IPS DF 19.7 (cell line): ENCODE measurements around the gene ANXA2.

ENCODE experiments used
- DNase-seq: peaks from one replicate; pipeline ENCODE4 v3.0.0-alpha.2; 2013; ENCODE audit warnings: low read depth, low spot score

The ANXA2 gene

GRCh38 chr15:60389261-60390077 is 8.3 kb downstream of the ANXA2 start:
- DNase-seq, result no peak

- DNase-seq, result no peak
Observed at GRCh38 chr15:60387321-60387720, 10.5 kb downstream of the ANXA2 start.

DNA sequence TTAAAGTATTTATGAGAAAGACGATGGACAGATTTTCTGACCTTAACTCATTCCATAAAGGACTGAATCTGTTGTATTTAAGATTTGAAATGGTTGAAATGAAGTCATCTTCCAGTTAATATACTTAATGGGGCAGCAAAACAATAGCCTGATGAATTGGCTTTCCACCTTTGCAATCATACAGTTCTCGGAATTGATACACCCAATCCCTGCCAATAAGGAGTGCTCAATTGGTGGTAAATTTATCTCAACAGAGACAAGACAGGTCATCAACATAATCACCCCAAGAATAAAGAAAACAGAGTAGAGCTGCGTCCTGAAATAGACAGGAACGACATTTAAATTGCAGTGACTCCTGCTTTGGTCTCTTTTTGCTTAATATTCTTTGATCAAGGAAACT is 11.2 kb downstream of the ANXA2 start:
- no peak for DNase-seq

GRCh38 chr15:60385620-60386552 is 11.9 kb downstream of the ANXA2 start:
- DNase-seq, result no peak

- no peak for DNase-seq
Observed at GRCh38 chr15:60384526-60385126, 13.2 kb downstream of the ANXA2 start.

DNA sequence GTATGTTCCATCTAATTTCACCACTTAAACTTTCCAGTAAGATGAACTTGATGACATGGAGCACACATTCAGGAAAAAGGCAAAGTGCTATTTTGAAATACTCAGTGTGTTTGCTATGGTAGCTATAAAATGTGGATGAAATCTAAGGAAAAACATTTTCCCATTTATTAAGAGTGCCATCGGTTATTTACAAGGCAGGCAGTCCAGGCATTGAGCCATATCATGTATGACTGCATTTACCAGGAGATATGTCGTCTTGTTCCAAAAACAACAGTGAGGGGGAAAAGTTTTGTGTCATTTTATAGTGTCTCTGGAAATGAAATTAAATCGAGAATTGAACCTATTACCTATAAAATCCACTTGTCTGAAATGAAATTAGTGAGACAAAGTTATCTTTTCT is 13.7 kb downstream of the ANXA2 start:
- DNase-seq, result no peak

DNA sequence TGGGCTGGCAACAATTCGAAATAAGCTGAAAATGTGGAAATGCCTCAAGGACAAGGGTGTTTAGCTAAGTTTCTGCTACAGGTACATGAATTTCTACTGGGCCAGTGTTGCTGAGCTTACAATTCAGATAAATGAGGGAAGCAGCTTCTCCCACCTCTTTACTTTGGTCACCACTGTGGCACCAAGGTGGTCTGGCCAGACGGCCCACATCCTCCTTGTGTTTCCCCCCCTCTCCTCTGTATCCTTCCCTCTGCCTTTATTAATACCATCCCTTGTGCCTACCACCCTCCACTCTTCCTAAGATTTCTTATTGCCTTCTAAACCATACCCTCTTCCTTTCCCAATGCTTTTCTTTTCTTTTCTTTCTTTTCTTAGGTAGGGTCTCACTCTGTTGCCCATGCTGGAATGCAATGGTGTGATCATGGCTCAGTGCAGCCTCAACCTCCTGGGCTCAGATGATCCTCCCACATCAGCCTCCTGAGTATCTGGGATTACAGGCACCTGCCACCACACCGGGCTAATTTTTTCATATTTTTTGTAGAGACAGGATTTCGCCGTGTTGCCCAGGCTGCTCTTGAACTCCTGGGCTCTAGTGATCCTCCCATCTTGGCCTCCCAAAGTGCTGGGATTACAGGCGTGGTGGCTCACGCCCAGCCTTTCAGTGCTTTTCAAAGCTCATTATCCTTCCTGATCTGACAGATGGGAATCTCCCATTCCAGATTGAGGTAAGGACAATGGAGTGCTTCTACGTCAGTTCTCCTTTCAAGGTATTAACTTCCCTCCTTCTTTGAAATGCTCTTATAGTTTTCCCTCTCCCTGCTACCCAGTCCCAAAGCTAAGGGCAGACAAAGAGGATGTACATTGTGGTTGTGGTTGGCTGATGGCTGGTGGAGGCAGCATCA is 14.8 kb downstream of the ANXA2 start:
- no peak for DNase-seq

DNA sequence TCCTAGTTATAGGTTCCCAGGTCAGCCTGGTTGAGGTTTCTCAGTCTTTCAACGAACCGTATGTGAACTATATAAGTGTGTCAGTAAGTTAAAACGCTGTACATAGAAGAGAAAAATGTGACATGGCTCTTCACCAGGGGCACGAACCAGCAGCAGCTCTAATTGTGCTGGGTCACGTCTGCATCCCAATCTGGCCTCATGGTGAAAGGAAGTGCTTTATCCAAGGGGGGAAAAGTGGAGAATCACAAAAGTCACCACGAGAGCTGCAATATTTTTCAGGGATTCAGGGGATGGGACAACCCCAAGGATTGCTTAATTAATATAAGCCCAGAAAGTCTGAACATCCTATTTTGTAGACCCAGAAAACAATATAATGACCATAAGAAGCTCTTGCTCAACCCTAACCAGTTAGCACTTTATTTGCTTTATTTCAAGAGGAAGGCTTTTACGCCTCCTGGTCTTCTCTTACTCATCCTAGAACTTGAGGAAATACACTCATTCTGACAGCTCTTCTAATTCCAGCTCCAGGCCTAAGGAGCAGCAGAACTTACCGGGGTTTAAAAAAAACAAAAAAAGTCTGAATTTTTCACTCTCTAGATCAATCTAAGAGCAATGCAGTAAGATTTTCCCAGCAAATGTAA is 16.5 kb downstream of the ANXA2 start:
- DNase-seq, result no peak

- no peak for DNase-seq
Observed at GRCh38 chr15:60379525-60380274, 18.1 kb downstream of the ANXA2 start.

- DNase-seq, result no peak
Observed at GRCh38 chr15:60379185-60379524, 18.6 kb downstream of the ANXA2 start.

GRCh38 chr15:60376677-60377095 is 21.1 kb downstream of the ANXA2 start:
- no peak for DNase-seq

DNA sequence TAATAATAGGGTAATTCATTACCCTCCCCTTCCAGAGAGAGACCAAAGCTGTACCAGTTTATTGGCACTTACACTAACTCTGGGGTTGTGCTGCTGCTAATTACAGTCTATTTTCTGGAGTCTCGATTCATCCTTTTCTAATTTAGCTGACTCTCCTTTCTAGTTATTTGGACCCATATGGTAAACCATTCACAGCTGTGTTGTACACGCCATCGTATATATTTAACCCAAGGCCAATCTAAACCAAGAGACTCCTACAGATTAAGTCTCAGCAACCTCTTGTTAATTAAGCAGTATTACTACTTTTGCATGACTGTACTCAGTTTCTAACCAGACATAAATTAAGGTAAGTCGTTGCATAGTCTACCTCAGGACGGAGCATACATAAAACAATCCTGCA is 22.5 kb downstream of the ANXA2 start:
- no peak for DNase-seq

GRCh38 chr15:60374628-60375081 is 23.1 kb downstream of the ANXA2 start:
- no peak for DNase-seq

- DNase-seq, result no peak
Observed at GRCh38 chr15:60374209-60374608, 23.6 kb downstream of the ANXA2 start.

DNA sequence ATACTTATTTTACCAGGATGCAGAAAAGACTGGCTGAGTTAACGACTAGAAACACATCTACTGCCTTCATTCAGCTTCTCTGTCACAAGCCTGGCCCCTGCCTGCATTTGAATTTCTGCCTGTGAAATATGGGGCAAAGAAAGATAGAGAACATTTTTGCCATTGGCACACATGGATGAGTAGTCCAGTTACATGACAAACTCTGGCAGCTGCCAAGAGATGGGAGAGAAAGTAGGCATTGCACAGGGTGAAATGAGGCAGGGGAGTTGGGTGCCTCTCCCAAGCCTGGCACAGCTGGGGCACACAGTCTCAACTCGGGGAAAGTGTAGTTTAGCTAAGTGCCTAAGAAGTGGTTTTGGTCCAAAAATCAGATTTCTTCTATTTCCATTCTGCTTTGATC is 24.0 kb downstream of the ANXA2 start:
- no peak for DNase-seq

DNA sequence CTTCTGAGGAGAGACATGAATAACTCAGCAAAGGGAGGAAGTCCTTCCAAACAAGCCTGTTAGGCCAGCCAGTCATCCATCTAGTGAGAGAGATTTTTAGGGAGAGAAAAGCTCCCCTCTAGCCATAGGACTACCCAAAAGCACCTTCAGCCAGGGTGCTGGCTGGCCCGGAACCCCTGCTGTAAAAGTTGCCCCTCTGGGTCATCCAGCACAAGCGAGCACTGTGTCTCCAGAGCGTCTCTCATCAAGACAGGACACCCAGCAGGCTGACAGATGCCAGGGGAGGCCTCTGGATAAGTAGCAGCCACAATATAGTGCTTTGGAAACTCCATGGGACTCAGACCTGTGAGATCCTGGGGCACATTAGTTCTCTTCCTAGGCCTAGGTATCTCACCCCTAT is 24.5 kb downstream of the ANXA2 start:
- no peak for DNase-seq

DNA sequence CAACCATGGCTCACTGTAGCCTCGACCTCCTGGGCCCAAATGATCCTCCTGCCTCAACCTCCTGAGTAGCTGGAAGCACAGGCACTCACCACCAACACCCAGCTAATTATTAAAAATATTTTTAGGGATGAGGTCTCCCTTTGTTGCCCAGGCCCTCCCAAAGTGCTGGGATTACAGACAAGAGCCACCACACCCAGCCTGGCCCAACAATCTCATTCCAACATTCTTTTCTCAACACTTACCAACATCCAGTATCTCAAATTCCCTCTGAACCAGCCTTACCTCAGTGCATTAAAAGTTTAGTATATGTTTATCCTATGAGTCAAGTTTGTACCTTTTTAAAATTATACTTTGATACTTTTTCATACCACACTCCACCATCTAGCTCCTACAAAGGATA is 25.0 kb downstream of the ANXA2 start:
- no peak for DNase-seq

DNA sequence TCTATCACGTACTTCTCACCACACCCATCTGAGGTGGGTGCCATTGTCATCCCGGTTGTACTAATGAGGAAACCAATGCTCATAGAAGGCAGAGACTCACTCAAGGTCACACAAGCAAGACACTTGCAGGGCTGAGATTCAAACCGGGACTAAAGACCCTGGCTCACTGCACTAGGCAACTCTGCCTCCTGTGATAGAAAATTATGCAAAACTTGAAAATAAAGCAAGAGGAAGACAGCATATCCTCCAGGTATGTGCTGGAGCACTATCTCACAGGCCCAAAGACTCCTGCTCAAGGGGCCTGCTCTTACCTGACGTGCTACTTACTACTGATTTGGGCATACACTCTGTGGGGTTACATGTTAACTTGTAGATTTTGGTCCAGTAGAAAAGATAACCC is 25.6 kb downstream of the ANXA2 start:
- no peak for DNase-seq

DNA sequence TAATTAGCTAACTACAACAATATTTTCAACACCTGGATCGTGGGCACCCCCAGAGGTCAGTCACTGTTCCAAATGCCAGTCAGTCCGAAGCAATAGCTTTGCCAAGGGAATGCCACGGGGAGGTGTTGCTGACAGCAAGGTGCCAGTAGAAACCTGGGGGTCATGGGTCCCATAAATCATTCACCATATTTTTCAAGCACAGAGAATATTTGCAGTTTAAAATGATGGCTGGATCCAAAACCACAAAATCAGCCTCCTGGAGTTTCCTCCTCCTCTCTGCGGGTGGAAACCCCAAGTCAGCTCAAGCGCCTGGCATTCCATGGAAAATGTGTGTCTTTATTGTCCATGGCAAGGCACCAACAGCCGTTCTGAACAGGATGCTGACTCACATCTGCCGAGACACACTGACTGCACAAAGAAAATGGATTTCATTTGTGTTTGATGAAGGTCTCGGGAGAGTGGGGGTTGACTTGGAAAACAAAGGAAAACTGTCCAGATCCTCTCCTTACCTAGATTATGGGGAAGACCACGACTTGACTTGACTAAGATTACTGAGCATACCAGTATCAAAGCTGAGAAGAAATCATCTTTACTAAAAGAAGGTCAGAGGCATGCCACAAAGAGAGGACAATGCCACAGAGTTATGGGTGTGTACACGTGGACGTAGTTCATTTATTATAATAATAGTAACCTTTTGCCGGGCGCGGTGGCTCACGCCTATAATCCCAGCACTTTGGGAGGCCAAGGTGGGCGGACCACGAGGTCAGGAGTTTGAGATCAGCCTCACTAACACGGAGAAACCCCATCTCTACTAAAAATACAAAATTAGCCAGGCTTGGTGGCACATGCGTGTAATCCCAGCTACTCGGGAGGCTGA is 26.4 kb downstream of the ANXA2 start:
- DNase-seq, result no peak
